Activated T-helper 17 cell treated with anti-CD3 and anti-CD28 coated beads, Interleukin-2, amount 50 U/mL, for 72 hours (primary cell): ENCODE results near the gene CHST13. TPM values are rescaled to one million over a fixed set of nuclear protein-coding genes. Genes with fewer than 3 reads are reported as not detected.

Experiments used
- ATAC-seq: fragments of 150-1000 bp; cut with Tn5 transposase; replicated peaks from 2 replicates; pipeline ENCODE4 v1.10.0; 2021; ENCODE audit warnings: mild to moderate bottlenecking, moderate library complexity
- H3K27ac Mint-ChIP-seq: one replicate; pipeline ENCODE4 v1.8.0; 2022; ENCODE audit warnings: mixed read lengths
- H3K27me3 Mint-ChIP-seq: one replicate; pipeline ENCODE4 v1.8.0; 2022; ENCODE audit warnings: mixed read lengths
- H3K36me3 Mint-ChIP-seq: one replicate; pipeline ENCODE4 v1.8.0; 2022; ENCODE audit warnings: low read depth, mild to moderate bottlenecking, mixed read lengths
- H3K4me1 Mint-ChIP-seq: one replicate; pipeline ENCODE4 v1.8.0; 2022; ENCODE audit warnings: mixed read lengths
- H3K4me3 Mint-ChIP-seq: one replicate; pipeline ENCODE4 v1.8.0; 2022; ENCODE audit warnings: mild to moderate bottlenecking, mixed read lengths
- H3K9me3 Mint-ChIP-seq: one replicate; pipeline ENCODE4 v1.8.0; 2022; ENCODE audit warnings: mixed read lengths
- total RNA-seq, 2 donors: library from RNA; stranded (reverse); gene quantifications; one replicate each; pipeline ENCODE4 v1.2.3, GENCODE V29; 2022

CHST13 gene
- total RNA-seq, 2 donors from 2014 or later, result not detected

- Mint-ChIP-seq H3K27ac (no peak overlapping the region), H3K9me3 (no peaks in the 10 kb centered on the region), H3K27me3 (peaks cover 11% of the 10 kb centered on the region), H3K36me3 (no peaks in the 10 kb centered on the region), H3K4me3 (no peak overlapping the region), H3K4me1 (no peaks in the 10 kb centered on the region)
- ATAC-seq, result no peak
Measured at GRCh38 chr3:126544596-126545281, 20.8 kb downstream of the CHST13 start.

GRCh38 chr3:126545544-126545943, 21.6 kb downstream of the CHST13 start:
- H3K27ac Mint-ChIP-seq, result no peak overlapping the region
- ATAC-seq, result no peak
- H3K4me1 Mint-ChIP-seq, result no peaks in the 10 kb centered on the region
- peaks cover 12% of the 10 kb centered on the region for H3K27me3 Mint-ChIP-seq
- H3K4me3 Mint-ChIP-seq, result no peak overlapping the region
- no peaks in the 10 kb centered on the region for H3K36me3 Mint-ChIP-seq
- H3K9me3 Mint-ChIP-seq, result no peaks in the 10 kb centered on the region

GRCh38 chr3:126546013-126546412, 22.1 kb downstream of the CHST13 start:
- Mint-ChIP-seq H3K27me3 (peaks cover 9% of the 10 kb centered on the region), H3K4me3 (no peak overlapping the region), H3K4me1 (no peaks in the 10 kb centered on the region), H3K27ac (no peak overlapping the region), H3K36me3 (no peaks in the 10 kb centered on the region), H3K9me3 (no peaks in the 10 kb centered on the region)
- no peak for ATAC-seq

- Mint-ChIP-seq H3K36me3 (no peaks in the 10 kb centered on the region), H3K4me3 (no peak overlapping the region), H3K27ac (no peak overlapping the region), H3K9me3 (no peaks in the 10 kb centered on the region), H3K27me3 (peaks cover 11% of the 10 kb centered on the region), H3K4me1 (no peaks in the 10 kb centered on the region)
- ATAC-seq, result no peak
Measured at GRCh38 chr3:126546549-126547239, 22.7 kb downstream of the CHST13 start.

GRCh38 chr3:126547721-126548120, 23.8 kb downstream of the CHST13 start:
- Mint-ChIP-seq H3K27me3 (peaks cover 11% of the 10 kb centered on the region), H3K27ac (no peak overlapping the region), H3K4me1 (no peaks in the 10 kb centered on the region), H3K4me3 (no peak overlapping the region), H3K36me3 (no peaks in the 10 kb centered on the region), H3K9me3 (no peaks in the 10 kb centered on the region)
- no peak for ATAC-seq

GRCh38 chr3:126548556-126549466, 24.9 kb downstream of the CHST13 start:
- Mint-ChIP-seq H3K27me3 (peaks cover 11% of the 10 kb centered on the region), H3K4me3 (no peak overlapping the region), H3K9me3 (no peaks in the 10 kb centered on the region), H3K27ac (no peak overlapping the region), H3K4me1 (no peaks in the 10 kb centered on the region), H3K36me3 (no peaks in the 10 kb centered on the region)
- ATAC-seq, result no peak

GRCh38 chr3:126549861-126550487, 26.0 kb downstream of the CHST13 start:
- Mint-ChIP-seq H3K27ac (no peak overlapping the region), H3K4me3 (no peak overlapping the region), H3K4me1 (no peaks in the 10 kb centered on the region), H3K27me3 (peaks cover 11% of the 10 kb centered on the region), H3K36me3 (no peaks in the 10 kb centered on the region), H3K9me3 (no peaks in the 10 kb centered on the region)
- ATAC-seq, result no peak

GRCh38 chr3:126550488-126551051, 26.6 kb downstream of the CHST13 start:
- Mint-ChIP-seq H3K27ac (no peak overlapping the region), H3K4me1 (no peaks in the 10 kb centered on the region), H3K9me3 (no peaks in the 10 kb centered on the region), H3K4me3 (no peak overlapping the region), H3K36me3 (no peaks in the 10 kb centered on the region), H3K27me3 (peaks cover 11% of the 10 kb centered on the region)
- no peak for ATAC-seq

GRCh38 chr3:126551121-126551838, 27.3 kb downstream of the CHST13 start:
- Mint-ChIP-seq H3K27ac (no peak overlapping the region), H3K27me3 (peaks cover 11% of the 10 kb centered on the region), H3K9me3 (no peaks in the 10 kb centered on the region), H3K4me3 (no peak overlapping the region), H3K4me1 (no peaks in the 10 kb centered on the region), H3K36me3 (no peaks in the 10 kb centered on the region)
- no peak for ATAC-seq

- H3K4me3 Mint-ChIP-seq, result no peak overlapping the region
- no peak for ATAC-seq
- H3K27me3 Mint-ChIP-seq, result peaks cover 11% of the 10 kb centered on the region
- H3K4me1 Mint-ChIP-seq, result no peaks in the 10 kb centered on the region
- H3K27ac Mint-ChIP-seq, result no peak overlapping the region
- H3K9me3 Mint-ChIP-seq, result no peaks in the 10 kb centered on the region
- no peaks in the 10 kb centered on the region for H3K36me3 Mint-ChIP-seq
Measured at GRCh38 chr3:126551839-126552687, 28.1 kb downstream of the CHST13 start.

- no peak for ATAC-seq
- Mint-ChIP-seq H3K4me1 (no peaks in the 10 kb centered on the region), H3K4me3 (no peak overlapping the region), H3K27me3 (peaks cover 11% of the 10 kb centered on the region), H3K36me3 (no peaks in the 10 kb centered on the region), H3K27ac (no peak overlapping the region), H3K9me3 (no peaks in the 10 kb centered on the region)
Measured at GRCh38 chr3:126552688-126553283, 28.8 kb downstream of the CHST13 start.

- no peaks in the 10 kb centered on the region for H3K4me1 Mint-ChIP-seq
- no peak overlapping the region for H3K4me3 Mint-ChIP-seq
- H3K27me3 Mint-ChIP-seq, result peaks cover 11% of the 10 kb centered on the region
- no peak overlapping the region for H3K27ac Mint-ChIP-seq
- no peaks in the 10 kb centered on the region for H3K36me3 Mint-ChIP-seq
- no peak for ATAC-seq
- no peaks in the 10 kb centered on the region for H3K9me3 Mint-ChIP-seq
Measured at GRCh38 chr3:126553284-126554084, 29.5 kb downstream of the CHST13 start.
